Measurements from ENCODE around the gene SIRT6. TPM values are rescaled to one million over a fixed set of nuclear protein-coding genes. Genes with fewer than 3 reads are reported as not detected.
"Not testable (repeated sequence)": the region's sequence is repeated elsewhere in the genome, so short reads cannot be mapped to it uniquely, and the experiment has no call there.

Gene SIRT6
- total and polyA plus RNA-seq, 2 of the 4 experiments (the other 2 are of a cell fraction): 3.9 to 25.3 TPM

DNA sequence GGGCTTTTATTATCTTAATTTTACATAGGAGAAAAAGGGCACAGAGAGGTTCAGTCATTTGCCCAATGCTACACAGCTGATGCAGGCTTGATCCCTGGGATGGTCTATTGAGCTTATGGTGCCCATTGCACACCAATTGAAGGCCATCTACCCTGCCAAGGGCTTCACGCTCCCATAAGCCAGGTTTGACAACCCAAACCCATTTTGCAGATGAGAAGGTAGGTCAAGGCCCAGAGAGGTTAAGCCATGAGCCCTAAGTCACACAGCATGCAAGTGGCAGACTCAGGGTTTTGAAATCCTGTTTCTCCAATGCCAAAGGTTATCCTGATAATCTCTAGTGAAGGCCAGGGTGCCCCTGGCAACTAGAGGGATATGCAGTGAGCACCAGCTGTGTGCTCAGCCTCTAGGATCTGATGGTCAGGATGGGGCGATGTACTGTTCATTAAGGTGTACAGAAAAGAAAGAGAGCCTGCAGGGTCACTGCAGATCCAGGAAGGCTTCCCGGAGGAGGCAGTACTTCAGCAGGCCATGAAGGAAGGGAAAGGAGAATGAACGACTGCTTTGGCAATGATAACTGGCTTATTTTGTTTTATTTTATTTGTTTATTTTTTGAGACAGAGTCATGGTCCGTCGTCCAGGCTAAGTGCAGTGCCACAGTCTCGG, 20.8 kb downstream of the SIRT6 start:
- 87% methylated on average over 3 of the region's 7 CpGs; no CpG with 5 or more reads in 1 of the 2 experiments for WGBS, 2 experiments (ENCODE audit: extremely low coverage in 2 of 2, insufficient read length in 1 of 2)
- BruUV-seq (replicated peaks): no TSS peak
- POLR2A ChIA-PET (ENCODE audit: unreplicated experiment): no interaction called here

DNA sequence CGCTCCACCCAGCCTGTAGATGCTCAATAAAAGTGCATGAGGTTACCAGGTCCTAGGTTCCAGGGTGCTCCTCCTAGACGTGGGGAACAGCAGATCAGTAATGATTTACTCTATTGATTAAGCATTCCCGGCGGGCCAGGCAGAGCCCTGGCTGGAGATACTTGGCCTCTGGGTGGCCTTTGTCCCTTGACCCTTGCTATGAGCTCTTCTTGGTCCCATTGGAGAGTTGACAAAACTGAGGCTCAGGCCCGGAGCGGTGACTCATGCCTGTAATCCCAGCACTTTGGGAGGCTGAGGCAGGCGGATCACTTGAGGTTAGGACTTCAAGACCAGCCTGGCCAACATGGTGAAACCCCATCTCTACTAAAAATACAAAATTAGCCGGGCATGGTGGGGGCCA, 24.4 kb downstream of the SIRT6 start:
- H4K8ac ChIP-seq (ENCODE audit: low read depth in 2 of 2, low read length in 2 of 2); H2BK5ac ChIP-seq (ENCODE audit: low read depth, low read length, poor library complexity, severe bottlenecking); H3K9ac ChIP-seq (ENCODE audit: low read depth, low read length); H2AK9ac ChIP-seq (replicated peaks; ENCODE audit: low read depth, low read length, poor library complexity); intact Hi-C loops (cut with micrococcal nuclease); H4K91ac ChIP-seq (ENCODE audit: insufficient read depth, low read depth, low read length); DNase-seq; BruUV-seq (replicated peaks); H3K9me1 ChIP-seq (ENCODE audit: insufficient read depth, low read length); H4K5ac ChIP-seq (ENCODE audit: low read depth, low read length); H3K18ac ChIP-seq (ENCODE audit: low read depth, low read length); in situ Hi-C loops (cut with MboI; ENCODE audit: low sequenced_read_pairs); H3K56ac ChIP-seq (ENCODE audit: extremely low read depth, insufficient read depth, low read length); H3K23ac ChIP-seq (ENCODE audit: low read depth, low read length); H2AK5ac ChIP-seq (ENCODE audit: low read depth, low read length); H3K4me1 ChIP-seq (ENCODE audit: control insufficient read depth, insufficient read depth, low read length); dilution Hi-C loops (cut with HindIII; ENCODE audit: low sequenced_read_pairs, unreplicated experiment); H2BK120ac ChIP-seq (ENCODE audit: low read depth, low read length); H2BK15ac ChIP-seq (ENCODE audit: low read depth, low read length); H3K36me3 ChIP-seq (ENCODE audit: control insufficient read depth, insufficient read depth, low read length); H2AFZ ChIP-seq (replicated peaks; ENCODE audit: low read length, poor library complexity); POLR2A ChIA-PET (ENCODE audit: unreplicated experiment); H3K27ac ChIP-seq (ENCODE audit: insufficient read depth, low read length); H3K9me3 ChIP-seq (ENCODE audit: control insufficient read depth, insufficient read depth, low read length); H2BK20ac ChIP-seq (ENCODE audit: low read depth, low read length); H3K79me1 ChIP-seq (ENCODE audit: low read depth in 1 of 2, low read length in 2 of 2); H3K14ac ChIP-seq (replicated peaks; ENCODE audit: low read depth, low read length); H3K4me2 ChIP-seq (ENCODE audit: low read depth, low read length); H3K4ac ChIP-seq (ENCODE audit: low read depth, low read length); ATAC-seq (ENCODE audit: low read depth); H3K4me3 ChIP-seq (ENCODE audit: insufficient read depth, low read depth, low read length); H4K20me1 ChIP-seq (ENCODE audit: insufficient read depth, low read length): not testable (repeated sequence)
- 67% methylated on average over 5 of the region's 8 CpGs; no CpG with 5 or more reads in 1 of the 2 experiments for WGBS, 2 experiments (ENCODE audit: extremely low coverage in 2 of 2, insufficient read length in 1 of 2)
- CTCF ChIA-PET: interaction anchor here (0.7 kb wide), 1 partner anchor 28 kb away, joined by 3 read pairs; no protein-coding TSS in a partner anchor
- H3K27me3 ChIP-seq (ENCODE audit: control insufficient read depth, insufficient read depth, low read length): peaks cover 20% of the 10 kb centered on the region

More for the DNA sequence above, 20.8 kb downstream of the SIRT6 start:
- Histone ChIP-seq H3K36me3 (ENCODE audit: control insufficient read depth, insufficient read depth, low read length) (no peaks in the 10 kb centered on the region), H2AK5ac (ENCODE audit: low read depth, low read length) (no peak overlapping the region), H4K20me1 (ENCODE audit: insufficient read depth, low read length) (no peaks in the 10 kb centered on the region), H3K79me1 (ENCODE audit: low read depth in 1 of 2, low read length in 2 of 2) (no peaks in the 10 kb centered on the region), H3K4me2 (ENCODE audit: low read depth, low read length) (no peak overlapping the region), H3K27ac (ENCODE audit: insufficient read depth, low read length) (no peak overlapping the region), H3K23ac (ENCODE audit: low read depth, low read length) (no peak overlapping the region), H3K14ac (replicated peaks; ENCODE audit: low read depth, low read length) (no peak overlapping the region), H3K9ac (ENCODE audit: low read depth, low read length) (no peak overlapping the region), H3K4ac (ENCODE audit: low read depth, low read length) (no peak overlapping the region), H2BK5ac (ENCODE audit: low read depth, low read length, poor library complexity, severe bottlenecking) (no peak overlapping the region), H2BK15ac (ENCODE audit: low read depth, low read length) (no peak overlapping the region), H3K27me3 (ENCODE audit: control insufficient read depth, insufficient read depth, low read length) (peaks cover 13% of the 10 kb centered on the region; the same call in 1 of the 2 replicates), H3K4me3 (ENCODE audit: insufficient read depth, low read depth, low read length) (no peak overlapping the region), H3K18ac (ENCODE audit: low read depth, low read length) (no peak overlapping the region), H2AK9ac (replicated peaks; ENCODE audit: low read depth, low read length, poor library complexity) (no peak overlapping the region), H3K9me3 (ENCODE audit: control insufficient read depth, insufficient read depth, low read length) (no peaks in the 10 kb centered on the region), H4K5ac (ENCODE audit: low read depth, low read length) (no peak overlapping the region), H3K56ac (ENCODE audit: extremely low read depth, insufficient read depth, low read length) (no peak overlapping the region), H2AFZ (replicated peaks; ENCODE audit: low read length, poor library complexity) (no peak overlapping the region), H3K4me1 (ENCODE audit: control insufficient read depth, insufficient read depth, low read length) (no peaks in the 10 kb centered on the region), H2BK20ac (ENCODE audit: low read depth, low read length) (no peak overlapping the region), H4K8ac (ENCODE audit: low read depth in 2 of 2, low read length in 2 of 2) (no peak overlapping the region), H3K9me1 (ENCODE audit: insufficient read depth, low read length) (no peaks in the 10 kb centered on the region), H4K91ac (ENCODE audit: insufficient read depth, low read depth, low read length) (no peak overlapping the region), H2BK120ac (ENCODE audit: low read depth, low read length) (no peak overlapping the region)
- DNase-seq (no peak), ATAC-seq (ENCODE audit: low read depth) (no peak)
- dilution Hi-C loops (cut with HindIII; ENCODE audit: low sequenced_read_pairs, unreplicated experiment) (no loop called here), intact Hi-C loops (cut with micrococcal nuclease) (no loop called here), in situ Hi-C loops (cut with MboI; ENCODE audit: low sequenced_read_pairs) (no loop called here)
- CTCF ChIA-PET: interaction anchor here (0.7 kb wide), 1 partner anchor 55 kb away, joined by 3 read pairs; no protein-coding TSS in a partner anchor
- no peak for TF ChIP-seq SMC3 (IDR thresholded peaks at IDR 0.05; ENCODE audit: low read depth, low read length)
- TF ChIP-seq, protein P1, sequence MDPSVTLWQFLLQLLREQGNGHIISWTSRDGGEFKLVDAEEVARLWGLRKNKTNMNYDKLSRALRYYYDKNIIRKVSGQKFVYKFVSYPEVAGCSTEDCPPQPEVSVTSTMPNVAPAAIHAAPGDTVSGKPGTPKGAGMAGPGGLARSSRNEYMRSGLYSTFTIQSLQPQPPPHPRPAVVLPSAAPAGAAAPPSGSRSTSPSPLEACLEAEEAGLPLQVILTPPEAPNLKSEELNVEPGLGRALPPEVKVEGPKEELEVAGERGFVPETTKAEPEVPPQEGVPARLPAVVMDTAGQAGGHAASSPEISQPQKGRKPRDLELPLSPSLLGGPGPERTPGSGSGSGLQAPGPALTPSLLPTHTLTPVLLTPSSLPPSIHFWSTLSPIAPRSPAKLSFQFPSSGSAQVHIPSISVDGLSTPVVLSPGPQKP (IDR thresholded peaks at IDR 0.05; ENCODE audit: borderline replicate concordance, low read depth, low read length): no peak
